DND-41 (cell line): Measurements from ENCODE around the gene KCNAB2.

Experiments
- EZH2 ChIP-seq: IDR thresholded peaks from 3 replicates; pipeline ENCODE4 v1.6.1; 2012; ENCODE audit warnings: borderline replicate concordance, low read depth, mild to moderate bottlenecking, moderate library complexity, low read length, inconsistent platforms; ENCODE audit not compliant: severe bottlenecking
- TF ChIP-seq, protein P1 (sequence below): IDR thresholded peaks from 2 replicates; pipeline ENCODE4 v1.5.1; 2012; ENCODE audit warnings: borderline replicate concordance, low read length, moderate library complexity, mild to moderate bottlenecking; ENCODE audit not compliant: poor library complexity, severe bottlenecking; ENCODE audit errors: extremely low read depth

DNA sequence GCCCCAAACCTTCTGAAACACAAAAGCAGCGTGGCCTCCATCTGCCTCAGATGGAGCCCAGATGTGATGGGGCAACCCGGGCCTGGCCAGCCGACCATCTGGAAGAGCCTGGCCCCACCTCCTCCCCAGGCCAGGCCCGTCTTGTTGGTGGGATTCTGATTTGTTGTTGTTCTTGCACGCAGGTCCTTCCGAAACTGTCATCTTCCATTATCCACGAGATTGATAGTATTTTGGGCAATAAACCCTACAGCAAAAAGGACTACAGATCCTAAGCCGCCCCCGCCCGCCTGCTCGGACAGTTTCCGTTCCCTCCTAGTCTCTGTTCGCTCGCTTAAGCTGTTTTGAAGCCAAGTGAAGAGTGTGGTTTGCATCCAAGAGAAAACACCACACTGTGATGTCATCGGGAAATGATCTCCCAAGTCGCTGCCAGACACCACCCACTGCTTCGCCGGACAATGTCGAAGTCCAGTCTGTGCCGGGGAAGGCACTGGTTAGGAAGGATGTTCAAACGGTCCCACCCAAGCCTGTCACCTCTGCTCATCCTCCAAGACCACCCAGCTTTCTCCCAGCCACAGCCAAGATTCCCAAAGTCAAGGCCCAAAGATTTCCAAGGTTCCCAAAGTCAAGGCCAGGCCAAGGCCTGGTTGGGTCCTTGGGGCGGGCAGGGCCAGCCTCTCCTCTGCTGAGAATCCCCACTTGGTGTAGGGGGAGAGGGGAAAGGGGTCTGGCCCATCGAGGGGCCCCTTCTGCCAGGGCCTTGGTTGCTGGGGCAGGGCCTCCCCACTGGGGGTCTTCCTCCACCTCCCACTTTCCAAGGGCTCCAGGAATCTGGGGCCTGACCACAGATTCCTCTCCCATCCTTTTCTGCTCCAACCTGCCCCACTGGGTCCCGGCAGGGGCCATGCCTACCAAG is 52.9 kb downstream of the KCNAB2 start:
- TF ChIP-seq, protein P1, sequence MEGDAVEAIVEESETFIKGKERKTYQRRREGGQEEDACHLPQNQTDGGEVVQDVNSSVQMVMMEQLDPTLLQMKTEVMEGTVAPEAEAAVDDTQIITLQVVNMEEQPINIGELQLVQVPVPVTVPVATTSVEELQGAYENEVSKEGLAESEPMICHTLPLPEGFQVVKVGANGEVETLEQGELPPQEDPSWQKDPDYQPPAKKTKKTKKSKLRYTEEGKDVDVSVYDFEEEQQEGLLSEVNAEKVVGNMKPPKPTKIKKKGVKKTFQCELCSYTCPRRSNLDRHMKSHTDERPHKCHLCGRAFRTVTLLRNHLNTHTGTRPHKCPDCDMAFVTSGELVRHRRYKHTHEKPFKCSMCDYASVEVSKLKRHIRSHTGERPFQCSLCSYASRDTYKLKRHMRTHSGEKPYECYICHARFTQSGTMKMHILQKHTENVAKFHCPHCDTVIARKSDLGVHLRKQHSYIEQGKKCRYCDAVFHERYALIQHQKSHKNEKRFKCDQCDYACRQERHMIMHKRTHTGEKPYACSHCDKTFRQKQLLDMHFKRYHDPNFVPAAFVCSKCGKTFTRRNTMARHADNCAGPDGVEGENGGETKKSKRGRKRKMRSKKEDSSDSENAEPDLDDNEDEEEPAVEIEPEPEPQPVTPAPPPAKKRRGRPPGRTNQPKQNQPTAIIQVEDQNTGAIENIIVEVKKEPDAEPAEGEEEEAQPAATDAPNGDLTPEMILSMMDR, result no peak
- no peak for TF ChIP-seq EZH2
